Measurements from ENCODE around the gene WNT7B.

GRCh38 chr22:45942344-45942743 lies 34.6 kb downstream of the WNT7B start:
- no peak for TF ChIP-seq CTCF (IDR thresholded peaks at IDR 0.05)
- TF ChIP-seq POLR2A (IDR thresholded peaks at IDR 0.05) = no peak
